Measurements from ENCODE around the gene TNFSF10. TPM values are rescaled to one million over a fixed set of nuclear protein-coding genes. Genes with fewer than 3 reads are reported as not detected.
A peak's percentile ranks its signal among the peaks of the same experiment; 100 is the strongest.
"Not testable (repeated sequence)": the region's sequence is repeated elsewhere in the genome, so short reads cannot be mapped to it uniquely, and the experiment has no call there.

Gene TNFSF10
- total RNA-seq (74.0 TPM), polyA plus RNA-seq (29.4 TPM)

- H3K36me3 ChIP-seq (ENCODE audit: insufficient read depth) = no peaks in the 10 kb centered on the region
- H3K4me1 ChIP-seq (ENCODE audit: insufficient read depth) = no peaks in the 10 kb centered on the region
- H3K27ac ChIP-seq (ENCODE audit: low read depth) = peak within 1 kb of the TSS; percentile 78
- peak within 1 kb of the TSS; percentile 59 for H3K4me3 ChIP-seq (ENCODE audit: low read depth, low read length)
- WGBS = 32% methylated on average over 9 of the region's 9 CpGs
- DNase-seq (ENCODE audit: extremely low spot score) = no peak
Observed at GRCh38 chr3:172522871-172523818, at the start of gene TNFSF10. Gene TNFSF10 (minus strand): TSS chr3:172523430. CDS start chr3:172523384, 46 bp downstream.

- no peaks in the 10 kb centered on the region for H3K36me3 ChIP-seq (ENCODE audit: insufficient read depth)
- no peak overlapping the region for H3K4me3 ChIP-seq (ENCODE audit: low read depth, low read length)
- H3K27ac ChIP-seq (ENCODE audit: low read depth) = no peak overlapping the region
- peaks cover 2% of the 10 kb centered on the region for H3K4me1 ChIP-seq (ENCODE audit: insufficient read depth)
- 85% methylated on average over 4 of the region's 4 CpGs for WGBS
- no peak for DNase-seq (ENCODE audit: extremely low spot score)
Observed at GRCh38 chr3:172569128-172570008, 46.1 kb upstream of the TNFSF10 start.

- Histone ChIP-seq H3K4me1 (ENCODE audit: insufficient read depth) (peaks cover 2% of the 10 kb centered on the region), H3K4me3 (ENCODE audit: low read depth, low read length) (no peak overlapping the region), H3K27ac (ENCODE audit: low read depth) (no peak overlapping the region), H3K36me3 (ENCODE audit: insufficient read depth) (no peaks in the 10 kb centered on the region)
- 63% methylated on average over 2 of the region's 2 CpGs for WGBS
- no peak for DNase-seq (ENCODE audit: extremely low spot score)
Observed at GRCh38 chr3:172568701-172569100, 45.5 kb upstream of the TNFSF10 start.

- not testable (repeated sequence) for H3K4me1 ChIP-seq (ENCODE audit: insufficient read depth); H3K36me3 ChIP-seq (ENCODE audit: insufficient read depth); H3K27ac ChIP-seq (ENCODE audit: low read depth); DNase-seq (ENCODE audit: extremely low spot score); H3K4me3 ChIP-seq (ENCODE audit: low read depth, low read length)
- WGBS = 95% methylated on average over 2 of the region's 2 CpGs
Observed at GRCh38 chr3:172566785-172567184, 43.6 kb upstream of the TNFSF10 start.

- no peaks in the 10 kb centered on the region for H3K36me3 ChIP-seq (ENCODE audit: insufficient read depth)
- no peak for DNase-seq (ENCODE audit: extremely low spot score)
- H3K27ac ChIP-seq (ENCODE audit: low read depth) = no peak overlapping the region
- H3K4me3 ChIP-seq (ENCODE audit: low read depth, low read length) = no peak overlapping the region
- peaks cover 2% of the 10 kb centered on the region for H3K4me1 ChIP-seq (ENCODE audit: insufficient read depth)
- WGBS = 86% methylated on average over 5 of the region's 5 CpGs
Observed at GRCh38 chr3:172564499-172564898, 41.3 kb upstream of the TNFSF10 start.

GRCh38 chr3:172562871-172563865 is 39.9 kb upstream of the TNFSF10 start:
- Histone ChIP-seq H3K4me1 (ENCODE audit: insufficient read depth) (peaks cover 2% of the 10 kb centered on the region), H3K36me3 (ENCODE audit: insufficient read depth) (no peaks in the 10 kb centered on the region), H3K4me3 (ENCODE audit: low read depth, low read length) (no peak overlapping the region), H3K27ac (ENCODE audit: low read depth) (peak overlapping the region; percentile 50)
- 20% methylated on average over 8 of the region's 8 CpGs for WGBS
- DNase-seq (ENCODE audit: extremely low spot score) = peak; percentile 31

GRCh38 chr3:172561897-172562640 is 38.8 kb upstream of the TNFSF10 start:
- no peak overlapping the region for H3K4me3 ChIP-seq (ENCODE audit: low read depth, low read length)

GRCh38 chr3:172560586-172560985 is 37.4 kb upstream of the TNFSF10 start:
- Histone ChIP-seq H3K4me1 (ENCODE audit: insufficient read depth) (peaks cover 2% of the 10 kb centered on the region), H3K36me3 (ENCODE audit: insufficient read depth) (no peaks in the 10 kb centered on the region), H3K4me3 (ENCODE audit: low read depth, low read length) (no peak overlapping the region), H3K27ac (ENCODE audit: low read depth) (peak overlapping the region; percentile 10)
- DNase-seq (ENCODE audit: extremely low spot score) = no peak
- WGBS = 82% methylated on average over 1 of the region's 1 CpG

More at GRCh38 chr3:172561897-172562640, 38.8 kb upstream of the TNFSF10 start:
- no peak for DNase-seq (ENCODE audit: extremely low spot score)
- 85% methylated on average over 12 of the region's 12 CpGs for WGBS
- no peak overlapping the region for H3K27ac ChIP-seq (ENCODE audit: low read depth)
- H3K36me3 ChIP-seq (ENCODE audit: insufficient read depth) = no peaks in the 10 kb centered on the region
- peaks cover 2% of the 10 kb centered on the region for H3K4me1 ChIP-seq (ENCODE audit: insufficient read depth)

- H3K4me3 ChIP-seq (ENCODE audit: low read depth, low read length) = no peak overlapping the region
- H3K36me3 ChIP-seq (ENCODE audit: insufficient read depth) = no peaks in the 10 kb centered on the region
- H3K27ac ChIP-seq (ENCODE audit: low read depth) = no peak overlapping the region
- peaks cover 2% of the 10 kb centered on the region for H3K4me1 ChIP-seq (ENCODE audit: insufficient read depth)
- DNase-seq (ENCODE audit: extremely low spot score) = no peak
- WGBS = 89% methylated on average over 4 of the region's 4 CpGs
Observed at GRCh38 chr3:172560026-172560425, 36.8 kb upstream of the TNFSF10 start.

GRCh38 chr3:172559020-172559419 is 35.8 kb upstream of the TNFSF10 start:
- no peaks in the 10 kb centered on the region for H3K4me1 ChIP-seq (ENCODE audit: insufficient read depth)
- no peaks in the 10 kb centered on the region for H3K36me3 ChIP-seq (ENCODE audit: insufficient read depth)
- no peak overlapping the region for H3K4me3 ChIP-seq (ENCODE audit: low read depth, low read length)
- no peak for DNase-seq (ENCODE audit: extremely low spot score)
- 84% methylated on average over 3 of the region's 3 CpGs for WGBS
- no peak overlapping the region for H3K27ac ChIP-seq (ENCODE audit: low read depth)

GRCh38 chr3:172557515-172558220 is 34.4 kb upstream of the TNFSF10 start:
- DNase-seq (ENCODE audit: extremely low spot score) = no peak
- Histone ChIP-seq H3K36me3 (ENCODE audit: insufficient read depth) (no peaks in the 10 kb centered on the region), H3K4me3 (ENCODE audit: low read depth, low read length) (no peak overlapping the region), H3K4me1 (ENCODE audit: insufficient read depth) (no peaks in the 10 kb centered on the region), H3K27ac (ENCODE audit: low read depth) (peak overlapping the region; percentile 59)
- 47% methylated on average over 3 of the region's 3 CpGs for WGBS

Data from urinary bladder (tissue), 4 donors.